Chondrocyte (in vitro differentiated cells): ENCODE measurements around the gene MYO5B. TPM values are rescaled to one million over a fixed set of nuclear protein-coding genes. Genes with fewer than 3 reads are reported as not detected.

ENCODE experiments used
- DNase-seq: peaks from one replicate; pipeline ENCODE4 v3.0.0; 2021; ENCODE audit warnings: mixed read lengths, low spot score
- H3K27ac Mint-ChIP-seq: one replicate; pipeline ENCODE4 v1.8.0; 2021; ENCODE audit warnings: mild to moderate bottlenecking, moderate library complexity, mixed read lengths; ENCODE audit not compliant: unreplicated experiment
- H3K27me3 Mint-ChIP-seq: 2 replicates; pipeline ENCODE4 v1.8.0; 2021; ENCODE audit warnings: low read depth, mixed read lengths
- H3K36me3 Mint-ChIP-seq: 2 replicates; pipeline ENCODE4 v1.8.0; 2021; ENCODE audit warnings: low read depth, mixed read lengths
- H3K4me1 Mint-ChIP-seq: 2 replicates; pipeline ENCODE4 v1.8.0; 2021; ENCODE audit warnings: low read depth, mild to moderate bottlenecking, mixed read lengths
- H3K4me3 Mint-ChIP-seq: one replicate; pipeline ENCODE4 v1.8.0; 2021; ENCODE audit warnings: mild to moderate bottlenecking, moderate library complexity, mixed read lengths; ENCODE audit not compliant: unreplicated experiment
- H3K9me3 Mint-ChIP-seq: 2 replicates; pipeline ENCODE4 v1.8.0; 2021; ENCODE audit warnings: low read depth, mixed read lengths
- CTCF ChIP-seq: fragments of 200-600 bp; sonication (generic); IDR thresholded peaks from 2 replicates; pipeline ENCODE4 v1.5.0; 2021; ENCODE audit warnings: antibody characterized with exemption, mild to moderate bottlenecking, moderate library complexity
- total RNA-seq: library from RNA; stranded (reverse); gene quantifications from 3 replicates; pipeline ENCODE4 v1.2.1, GENCODE V29; 2021

MYO5B gene
- total RNA-seq, 1 donor from 2014 or later: 0.97 TPM

DNA sequence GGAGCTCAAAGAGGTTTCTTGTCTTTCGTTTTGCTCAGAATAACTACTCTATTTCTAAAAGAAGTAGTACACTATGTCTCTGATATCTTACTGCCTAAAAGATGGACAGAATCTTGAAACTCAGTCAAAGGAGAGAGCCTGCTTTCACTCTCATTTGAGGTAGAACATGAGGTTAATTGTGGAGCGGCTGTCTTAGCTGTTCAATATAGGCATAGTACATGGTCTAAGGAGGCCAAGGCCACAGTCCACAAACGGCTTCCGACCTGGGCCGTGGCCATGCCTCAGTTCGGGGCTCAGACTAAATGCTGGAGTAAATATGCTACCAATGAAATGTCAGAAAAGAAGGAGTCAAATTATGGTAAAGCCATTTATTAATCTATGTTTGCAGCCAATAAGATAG lies 195.8 kb downstream of the MYO5B start:
- Mint-ChIP-seq H3K4me3 (no peak overlapping the region), H3K9me3 (no peaks in the 10 kb centered on the region), H3K27me3 (peaks cover 16% of the 10 kb centered on the region), H3K4me1 (no peaks in the 10 kb centered on the region), H3K36me3 (no peaks in the 10 kb centered on the region), H3K27ac (no peak overlapping the region)
- no peak for TF ChIP-seq CTCF
- no peak for DNase-seq

DNA sequence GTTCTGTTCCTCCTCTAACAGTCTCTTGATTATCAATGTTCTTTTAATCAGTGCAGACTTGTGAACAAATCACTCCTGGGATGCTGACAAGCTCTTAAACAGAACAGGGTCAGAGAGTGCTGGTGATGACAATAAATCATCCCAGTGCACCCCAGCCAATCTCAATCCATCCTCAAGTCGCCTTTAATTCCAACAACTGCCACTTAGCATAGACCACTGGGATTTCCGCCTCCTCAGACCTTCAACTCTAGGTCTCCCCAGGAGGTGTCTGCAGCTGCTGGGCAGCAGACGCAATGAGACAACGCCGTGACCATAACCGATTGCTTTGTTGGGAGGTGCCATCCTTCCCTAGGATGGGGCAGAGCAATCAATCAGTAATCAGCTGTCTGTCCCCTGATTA lies 197.4 kb downstream of the MYO5B start:
- no peak for TF ChIP-seq CTCF
- Mint-ChIP-seq H3K4me3 (no peak overlapping the region), H3K4me1 (no peaks in the 10 kb centered on the region), H3K9me3 (no peaks in the 10 kb centered on the region), H3K27ac (no peak overlapping the region), H3K27me3 (peaks cover 11% of the 10 kb centered on the region), H3K36me3 (no peaks in the 10 kb centered on the region)
- no peak for DNase-seq

DNA sequence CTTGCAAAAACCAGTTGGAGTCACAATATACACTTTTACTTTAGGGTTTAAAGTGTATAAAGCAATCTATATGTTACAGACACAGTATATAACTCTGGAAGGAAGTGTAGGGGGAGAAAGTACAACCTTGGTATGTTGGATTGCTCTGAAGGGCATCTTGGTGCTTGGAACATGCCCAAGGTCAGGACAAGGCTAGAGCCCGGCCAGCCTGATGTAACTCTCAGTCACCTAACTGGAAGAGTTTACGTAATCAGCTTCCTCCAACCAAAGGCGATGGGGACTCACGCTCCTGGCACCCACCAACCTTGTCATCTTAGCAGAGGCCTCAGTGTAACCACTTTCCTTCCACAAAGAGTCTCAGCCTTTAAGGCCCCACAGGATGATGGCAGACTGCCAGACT lies 200.5 kb downstream of the MYO5B start:
- Mint-ChIP-seq H3K36me3 (no peaks in the 10 kb centered on the region), H3K4me3 (no peak overlapping the region), H3K9me3 (no peaks in the 10 kb centered on the region), H3K4me1 (no peaks in the 10 kb centered on the region), H3K27ac (no peak overlapping the region), H3K27me3 (peaks cover 12% of the 10 kb centered on the region)
- TF ChIP-seq CTCF: no peak
- no peak for DNase-seq

- Mint-ChIP-seq H3K27ac (no peak overlapping the region), H3K9me3 (no peaks in the 10 kb centered on the region), H3K27me3 (peaks cover 12% of the 10 kb centered on the region), H3K36me3 (no peaks in the 10 kb centered on the region), H3K4me1 (no peaks in the 10 kb centered on the region), H3K4me3 (no peak overlapping the region)
- TF ChIP-seq CTCF: no peak
- no peak for DNase-seq
Measured at GRCh38 chr18:49993299-49993698, 201.6 kb downstream of the MYO5B start.

GRCh38 chr18:49988733-49989132 lies 206.2 kb downstream of the MYO5B start:
- no peaks in the 10 kb centered on the region for H3K4me1 Mint-ChIP-seq
- peaks cover 30% of the 10 kb centered on the region for H3K27me3 Mint-ChIP-seq
- no peak for TF ChIP-seq CTCF
- no peaks in the 10 kb centered on the region for H3K9me3 Mint-ChIP-seq
- H3K27ac Mint-ChIP-seq: no peak overlapping the region
- H3K36me3 Mint-ChIP-seq: no peaks in the 10 kb centered on the region
- no peak overlapping the region for H3K4me3 Mint-ChIP-seq
- no peak for DNase-seq
